ENCODE results near the gene SCGB1A1.

DNA sequence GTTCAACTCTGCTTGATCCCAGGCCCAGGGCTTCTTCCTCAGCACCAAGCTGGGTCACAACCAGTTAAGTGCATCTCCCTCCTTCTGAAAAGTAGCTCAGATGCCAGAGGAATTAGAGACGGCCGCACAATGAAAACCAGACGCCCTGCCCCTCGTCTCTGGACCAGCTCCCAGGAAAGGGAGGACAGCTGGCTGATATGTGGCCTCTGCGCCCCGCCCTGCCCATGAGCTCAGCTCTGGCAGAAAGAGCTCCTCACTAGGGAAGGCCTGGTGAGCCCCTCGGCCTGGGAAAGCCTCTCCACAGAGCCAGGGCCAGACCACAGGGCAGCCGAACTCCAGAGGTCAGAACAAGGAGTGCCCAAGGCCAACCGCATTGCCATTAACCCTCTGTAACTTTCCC lies 18.1 kb upstream of the SCGB1A1 start:
- TF ChIP-seq, protein P1, sequence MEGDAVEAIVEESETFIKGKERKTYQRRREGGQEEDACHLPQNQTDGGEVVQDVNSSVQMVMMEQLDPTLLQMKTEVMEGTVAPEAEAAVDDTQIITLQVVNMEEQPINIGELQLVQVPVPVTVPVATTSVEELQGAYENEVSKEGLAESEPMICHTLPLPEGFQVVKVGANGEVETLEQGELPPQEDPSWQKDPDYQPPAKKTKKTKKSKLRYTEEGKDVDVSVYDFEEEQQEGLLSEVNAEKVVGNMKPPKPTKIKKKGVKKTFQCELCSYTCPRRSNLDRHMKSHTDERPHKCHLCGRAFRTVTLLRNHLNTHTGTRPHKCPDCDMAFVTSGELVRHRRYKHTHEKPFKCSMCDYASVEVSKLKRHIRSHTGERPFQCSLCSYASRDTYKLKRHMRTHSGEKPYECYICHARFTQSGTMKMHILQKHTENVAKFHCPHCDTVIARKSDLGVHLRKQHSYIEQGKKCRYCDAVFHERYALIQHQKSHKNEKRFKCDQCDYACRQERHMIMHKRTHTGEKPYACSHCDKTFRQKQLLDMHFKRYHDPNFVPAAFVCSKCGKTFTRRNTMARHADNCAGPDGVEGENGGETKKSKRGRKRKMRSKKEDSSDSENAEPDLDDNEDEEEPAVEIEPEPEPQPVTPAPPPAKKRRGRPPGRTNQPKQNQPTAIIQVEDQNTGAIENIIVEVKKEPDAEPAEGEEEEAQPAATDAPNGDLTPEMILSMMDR (IDR thresholded peaks at IDR 0.05) = no peak
- TF ChIP-seq POLR2AphosphoS5 (IDR thresholded peaks at IDR 0.05; ENCODE audit: insufficient read depth in 1 of 2, low read depth in 1 of 2) (peak; percentile 67 to 74), POLR2A (IDR thresholded peaks at IDR 0.05) (no peak)

All from vagina (tissue), 2 donors.